Measurements from ENCODE around the gene RPIA.
"Not testable (repeated sequence)": the region's sequence is repeated elsewhere in the genome, so short reads cannot be mapped to it uniquely, and the experiment has no call there.

RPIA gene

DNA sequence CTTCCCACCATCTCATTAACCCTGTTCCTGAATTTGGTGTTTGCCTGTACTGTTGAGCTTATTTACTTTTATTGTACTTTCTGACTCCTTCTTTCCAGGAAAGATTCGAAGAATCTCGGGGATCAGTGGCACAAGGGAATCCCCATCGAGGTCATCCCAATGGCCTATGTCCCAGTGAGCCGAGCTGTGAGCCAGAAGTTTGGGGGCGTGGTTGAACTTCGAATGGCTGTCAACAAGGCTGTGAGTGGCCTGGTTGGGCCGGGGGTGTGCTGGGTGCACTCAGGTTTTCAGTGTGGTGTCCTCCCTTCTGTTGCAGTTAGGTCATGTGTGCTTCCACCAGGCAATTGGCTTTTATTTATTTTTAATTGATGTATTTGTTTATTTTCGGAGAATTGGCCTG lies 45.0 kb downstream of the RPIA start:
- no peak for DNase-seq

DNA sequence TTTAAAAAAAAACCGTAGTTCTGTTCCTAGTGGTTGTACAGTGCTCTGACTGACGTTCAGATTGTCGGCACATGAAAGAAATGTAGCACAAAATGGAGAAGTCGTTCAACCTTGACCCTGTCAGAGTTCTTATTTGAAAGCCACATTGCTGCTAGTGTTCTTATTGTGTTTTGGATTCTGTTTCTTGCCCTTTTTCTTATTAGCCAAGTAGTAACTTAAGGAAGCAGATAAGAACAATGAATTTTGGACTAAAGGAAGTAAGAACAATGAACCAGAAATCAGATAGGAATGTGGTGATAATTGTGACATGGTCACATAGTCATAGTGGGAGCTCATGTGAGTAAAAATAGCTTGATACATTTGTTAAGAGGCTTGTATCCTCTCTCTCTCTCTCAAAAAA lies 45.9 kb downstream of the RPIA start:
- DNase-seq, result no peak

DNA sequence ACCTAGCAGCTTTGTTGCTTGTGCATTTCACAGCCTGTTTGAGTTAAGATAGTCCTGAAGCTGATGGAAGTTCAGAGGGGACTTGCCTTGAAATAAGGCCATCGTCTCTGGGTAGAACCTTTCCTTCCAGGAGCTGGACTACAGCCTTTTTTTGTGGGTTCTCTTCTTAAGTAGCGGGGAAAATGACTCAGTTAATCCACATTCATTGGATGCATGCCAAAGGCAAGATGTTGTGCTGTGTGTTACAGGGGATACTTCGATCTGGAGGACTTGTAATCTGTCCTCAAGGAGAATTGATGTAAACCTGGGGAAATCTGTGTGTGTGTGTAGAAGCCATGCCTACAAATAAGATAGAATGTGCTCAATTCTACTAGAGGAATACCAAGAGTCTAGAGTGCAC lies 46.8 kb downstream of the RPIA start:
- no peak for DNase-seq

DNA sequence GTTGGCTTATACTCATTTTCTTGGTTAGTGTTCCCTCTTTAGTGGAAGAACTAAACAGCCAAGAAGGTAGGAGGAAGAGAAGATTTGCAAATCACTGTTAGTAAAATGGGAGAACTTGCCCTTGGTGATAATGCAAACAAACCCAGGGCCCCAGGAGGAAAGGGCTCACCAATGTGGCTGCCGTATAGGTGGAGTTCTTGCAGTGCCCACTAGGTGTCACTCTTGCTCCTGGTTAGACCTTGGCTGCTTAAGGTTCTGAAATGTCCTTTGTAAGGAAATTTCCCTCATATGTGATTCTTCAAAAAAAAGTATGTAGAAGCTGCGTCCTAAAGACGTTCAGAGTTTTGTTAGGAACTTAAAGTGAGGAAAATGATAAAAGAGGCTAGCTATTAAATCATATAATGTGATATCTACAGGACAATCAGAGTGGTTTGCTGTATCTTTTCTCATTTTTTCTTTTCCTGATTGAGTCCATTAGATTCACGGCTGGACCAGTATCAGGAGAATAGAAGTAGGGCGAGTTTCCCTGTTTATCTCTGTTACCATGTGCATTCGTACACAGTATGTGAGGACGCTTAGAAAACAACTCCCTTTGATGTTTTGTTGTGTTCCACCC lies 48.6 kb downstream of the RPIA start:
- no peak for DNase-seq

DNA sequence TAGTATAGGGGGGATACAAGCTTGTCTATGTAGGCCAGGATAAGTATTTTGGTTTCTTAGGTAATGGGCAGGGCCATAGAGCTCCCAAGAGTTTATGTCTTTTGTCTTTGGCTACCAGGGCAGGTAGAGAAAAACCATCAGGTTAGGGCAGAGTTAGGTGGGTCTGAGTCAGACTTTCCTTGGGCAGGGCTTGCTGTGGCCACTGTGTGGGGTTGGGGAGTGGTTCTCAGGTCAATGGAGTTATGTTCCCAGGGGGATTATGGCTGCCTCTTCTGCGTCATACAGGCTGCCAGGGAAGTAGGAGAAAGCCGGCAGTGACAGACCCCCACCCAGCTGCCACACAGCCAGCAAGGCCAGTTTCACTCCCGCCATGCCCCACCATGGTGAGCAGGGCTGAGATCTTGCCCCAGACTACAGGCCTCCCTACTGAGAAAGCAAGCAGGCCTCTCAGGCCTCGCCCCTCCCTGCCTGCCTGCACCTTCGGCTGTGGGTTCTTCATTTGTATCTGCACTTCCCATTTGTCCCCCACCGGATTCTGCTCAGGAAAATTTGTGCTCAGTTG lies 55.5 kb downstream of the RPIA start:
- DNase-seq, result no peak

DNA sequence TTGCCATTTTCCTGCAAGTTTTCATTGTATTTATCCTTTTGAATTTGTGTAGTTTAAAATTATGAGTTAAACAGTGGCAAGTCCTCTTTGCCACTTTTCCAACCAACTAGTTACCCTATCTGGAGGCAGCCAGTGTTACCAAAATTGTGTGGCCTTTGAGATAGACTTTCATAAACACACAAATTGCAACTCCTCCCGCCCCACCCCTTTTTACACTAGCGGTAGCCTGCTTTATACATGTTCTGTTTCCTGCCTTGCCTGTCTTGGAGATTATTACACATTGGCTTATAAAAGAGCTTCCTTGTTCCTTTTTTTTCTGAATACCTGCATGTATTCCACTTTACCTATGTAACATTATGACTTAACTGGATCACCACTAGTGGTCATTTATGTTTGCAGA lies 56.5 kb downstream of the RPIA start:
- DNase-seq, result no peak

DNA sequence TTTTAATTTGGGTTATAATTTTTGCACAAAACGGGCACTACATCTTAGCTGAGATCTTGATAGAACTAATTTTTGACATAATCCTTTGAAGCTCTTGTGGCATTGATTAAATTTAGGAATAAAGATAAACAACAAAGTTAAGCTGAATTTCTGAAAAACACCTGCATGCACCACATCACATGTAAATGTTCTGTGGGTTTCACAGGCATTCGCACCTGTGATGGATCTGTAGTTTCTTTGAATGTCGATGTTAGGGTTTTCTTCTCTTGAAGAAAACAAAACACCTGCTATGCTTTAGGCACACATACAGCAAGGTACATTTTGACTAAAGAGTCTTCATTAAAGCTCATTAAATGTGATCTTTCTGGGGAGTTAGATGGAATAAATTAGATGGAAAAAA lies 60.3 kb downstream of the RPIA start:
- DNase-seq, result no peak

DNA sequence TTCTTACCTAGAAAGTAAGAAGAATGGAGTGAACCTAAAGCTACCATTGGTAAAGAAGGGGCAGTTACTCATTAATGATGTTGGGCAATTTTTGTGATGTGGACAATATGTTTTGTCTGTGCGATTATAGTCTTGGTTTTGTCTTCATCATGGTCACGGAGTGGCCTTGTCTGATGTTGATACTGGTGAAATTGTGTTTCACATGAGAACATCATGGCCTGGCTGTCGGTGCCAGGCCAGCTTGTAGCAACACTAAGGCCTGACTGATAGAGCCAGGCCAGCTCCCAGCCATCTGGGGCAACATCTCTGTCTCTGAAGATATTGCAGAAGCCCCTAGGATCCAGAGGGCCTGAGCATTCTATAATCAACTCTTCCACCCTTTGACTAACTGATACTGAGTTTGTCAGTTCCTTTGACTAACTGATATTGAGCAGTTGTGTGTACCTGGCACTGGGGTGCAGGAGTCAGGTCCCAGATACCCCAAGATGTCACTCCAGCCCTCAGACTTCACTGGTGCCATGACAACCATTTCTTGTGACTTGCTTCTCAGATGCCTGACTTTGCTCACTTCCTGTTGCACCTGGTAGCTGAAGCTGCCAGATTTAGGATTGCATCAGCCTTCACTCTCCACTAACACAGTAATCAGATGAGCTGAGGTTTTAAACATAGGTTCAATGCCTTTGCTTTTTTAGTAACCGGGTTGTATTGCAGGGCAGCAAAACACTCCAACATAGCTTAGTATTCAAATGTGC lies 62.5 kb downstream of the RPIA start:
- DNase-seq, result no peak

DNA sequence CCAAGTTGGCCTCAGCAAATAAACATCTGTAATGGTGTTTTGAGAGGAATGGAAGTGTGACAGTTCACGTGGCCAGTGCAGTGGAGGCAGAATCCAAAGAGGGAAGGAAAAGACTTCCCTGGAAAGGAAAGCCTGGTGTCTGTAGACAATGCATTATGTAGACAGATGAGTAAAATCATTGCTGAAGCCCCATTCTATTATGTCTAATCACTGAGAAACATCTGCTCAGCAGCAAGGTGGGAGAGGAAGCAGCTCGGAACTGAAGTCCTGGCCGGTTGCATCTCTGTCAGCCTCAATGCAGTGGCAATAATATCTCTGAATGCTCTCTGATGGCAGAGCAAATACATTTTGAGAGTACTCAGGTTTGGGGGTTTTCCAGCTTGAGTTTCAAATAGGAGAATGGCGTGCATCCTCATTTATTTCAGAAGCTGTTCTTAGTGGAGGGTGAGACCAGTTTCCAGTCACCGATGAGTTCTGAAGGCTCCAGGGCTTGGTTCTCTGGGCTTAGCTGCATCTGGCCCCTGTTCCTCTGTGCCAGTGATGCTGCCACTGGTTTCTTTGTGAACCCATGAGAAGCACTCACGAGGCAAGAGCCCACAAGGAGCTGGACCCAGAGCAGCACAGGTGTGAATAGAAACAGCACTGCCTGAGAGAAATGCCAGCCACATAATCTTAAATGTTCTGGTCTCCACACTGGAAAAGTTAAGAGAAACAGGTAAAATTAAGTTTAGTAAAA lies 63.3 kb downstream of the RPIA start:
- no peak for DNase-seq

DNA sequence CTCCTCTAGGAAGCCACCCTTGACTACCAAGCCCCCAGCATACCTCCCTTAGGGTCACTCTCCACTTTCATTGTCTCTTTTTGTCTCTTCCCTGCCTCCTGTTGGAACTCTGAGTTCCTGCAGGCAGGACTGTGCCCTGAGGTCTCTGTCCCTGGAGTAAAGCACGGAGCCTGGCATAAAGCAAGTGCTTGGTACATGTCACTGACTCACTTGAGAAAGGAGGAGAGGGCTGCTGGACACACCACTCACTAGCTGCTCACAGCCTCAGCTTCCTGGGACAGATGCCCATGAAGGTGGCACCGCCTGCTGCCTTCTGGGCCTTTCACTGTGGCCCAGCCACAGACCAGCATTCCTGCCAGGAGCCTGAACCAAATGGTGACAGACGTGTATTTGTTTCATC lies 64.4 kb downstream of the RPIA start:
- DNase-seq, result no peak

DNA sequence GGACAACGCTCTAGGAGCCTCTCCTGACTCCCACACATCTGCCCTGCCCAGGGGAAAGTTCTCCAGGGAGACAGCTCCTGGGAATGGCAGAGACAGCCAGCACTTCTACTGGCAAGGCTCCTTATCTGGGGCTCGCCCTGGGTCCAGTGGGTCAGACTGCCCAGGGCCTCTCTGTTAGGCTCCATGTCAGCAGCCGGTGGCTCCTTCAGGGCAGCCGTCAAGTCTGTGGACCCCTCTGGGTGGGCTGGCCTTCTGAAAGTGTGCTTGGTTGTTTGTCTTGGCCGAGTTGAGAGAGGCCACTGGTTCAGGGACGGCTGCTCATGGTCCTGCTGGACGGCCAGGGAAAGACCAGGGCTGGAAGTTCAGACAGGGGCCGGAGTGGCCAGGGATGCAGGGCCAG lies 65.6 kb downstream of the RPIA start:
- DNase-seq, result no peak

DNA sequence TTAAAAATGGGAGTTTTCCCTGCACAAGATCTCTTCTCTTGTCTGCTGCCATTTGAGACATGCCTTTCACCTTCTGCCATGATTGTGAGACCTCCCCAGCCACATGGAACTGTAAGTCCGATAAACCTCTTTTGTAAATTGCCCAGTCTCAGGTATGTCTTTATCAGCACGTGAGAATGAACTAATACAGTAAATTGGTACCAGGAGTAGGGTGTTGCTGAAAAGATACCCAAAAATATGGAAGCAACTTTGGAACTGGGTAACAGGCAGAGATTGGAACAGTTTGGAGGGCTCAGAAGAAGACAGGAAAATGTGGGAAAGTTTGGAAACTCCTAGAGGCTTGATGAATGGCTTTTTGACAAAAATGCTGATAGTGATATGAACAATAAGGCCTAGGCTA lies 67.2 kb downstream of the RPIA start:
- not testable (repeated sequence) for DNase-seq

DNA sequence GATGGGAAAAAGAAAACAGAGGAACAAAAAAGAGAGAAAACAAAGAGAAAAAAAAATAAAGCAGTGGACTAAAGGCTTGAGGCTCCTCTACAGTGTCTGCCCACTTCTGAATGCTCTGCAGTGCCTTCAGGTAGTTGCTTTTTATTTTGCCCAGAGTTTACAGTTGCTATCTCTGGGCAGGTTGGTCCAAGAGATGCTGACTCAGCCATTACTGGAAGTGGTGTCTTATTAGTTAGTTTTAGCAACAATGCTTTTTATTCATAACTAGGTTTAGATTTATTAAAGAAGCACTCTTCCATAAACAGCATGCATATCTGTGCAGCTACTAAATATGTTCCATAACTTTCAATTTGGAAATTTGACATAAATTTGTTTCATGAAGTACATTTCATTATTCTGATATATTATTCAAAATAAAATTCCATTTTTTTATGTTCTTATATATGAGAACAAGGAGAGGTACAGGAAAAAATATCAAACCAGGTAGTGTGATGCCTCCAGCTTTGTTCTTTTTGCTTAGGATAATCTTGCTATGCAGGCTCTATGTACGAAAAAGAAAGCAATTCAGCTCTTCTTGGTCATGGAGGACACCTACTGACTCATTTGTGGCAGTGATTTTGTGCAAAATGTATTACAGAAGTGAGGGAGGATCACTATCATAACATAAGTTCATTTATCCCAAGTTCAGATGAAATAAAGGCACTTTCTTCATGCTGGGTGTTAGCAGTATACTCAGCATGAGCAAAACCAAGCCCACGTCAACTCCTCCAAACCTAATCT lies 69.5 kb downstream of the RPIA start:
- DNase-seq, result no peak

DNA sequence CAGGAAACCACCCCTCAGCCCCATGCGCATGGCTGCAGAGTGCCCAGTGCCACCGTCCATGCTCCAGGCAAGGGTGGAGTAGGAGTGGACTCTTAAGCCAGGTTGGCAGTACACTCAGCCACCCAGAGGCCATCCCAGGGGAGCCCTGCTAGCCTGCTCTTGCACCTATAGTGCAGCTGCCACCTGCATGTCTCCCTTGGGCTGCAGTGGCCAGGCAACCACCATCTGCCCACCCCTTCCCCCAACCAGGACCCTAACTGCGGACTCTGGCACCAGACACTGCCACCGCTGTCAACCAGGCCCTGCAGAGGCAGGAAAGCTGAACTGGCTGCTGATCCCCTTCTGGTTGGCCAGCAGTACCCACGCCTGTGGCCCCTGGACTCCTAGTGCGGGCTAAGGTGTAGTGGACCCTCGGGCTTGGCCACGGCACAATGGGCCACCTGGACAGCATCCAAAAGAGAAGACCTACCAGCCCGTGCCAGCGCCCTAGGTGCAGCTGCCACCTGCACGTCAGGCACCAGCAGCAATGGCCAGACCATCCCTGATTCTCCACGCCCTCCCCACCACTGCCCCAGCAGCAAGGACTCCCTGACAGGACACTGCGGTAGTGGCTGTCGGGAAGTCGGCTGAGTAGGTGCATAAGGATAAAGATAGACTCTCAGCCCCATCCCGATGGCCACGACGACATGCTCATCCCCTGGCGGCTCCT lies 72.8 kb downstream of the RPIA start:
- no peak for DNase-seq

DNA sequence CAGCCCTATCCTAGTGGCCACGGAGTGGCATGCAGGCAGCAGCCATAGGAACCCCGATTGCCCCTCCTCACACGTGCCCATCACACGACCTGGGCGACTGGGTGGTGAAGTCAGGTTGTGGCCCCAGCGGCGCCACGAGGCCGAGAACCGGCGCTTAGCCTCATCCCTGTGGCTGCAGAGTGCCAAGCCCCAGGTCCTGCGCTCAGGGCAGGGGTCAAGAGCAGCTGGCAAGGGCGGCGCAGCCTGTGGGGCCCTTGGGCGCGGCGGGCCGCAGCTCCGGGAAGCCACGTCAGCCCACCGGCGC lies 73.3 kb downstream of the RPIA start:
- DNase-seq, result no peak

DNA sequence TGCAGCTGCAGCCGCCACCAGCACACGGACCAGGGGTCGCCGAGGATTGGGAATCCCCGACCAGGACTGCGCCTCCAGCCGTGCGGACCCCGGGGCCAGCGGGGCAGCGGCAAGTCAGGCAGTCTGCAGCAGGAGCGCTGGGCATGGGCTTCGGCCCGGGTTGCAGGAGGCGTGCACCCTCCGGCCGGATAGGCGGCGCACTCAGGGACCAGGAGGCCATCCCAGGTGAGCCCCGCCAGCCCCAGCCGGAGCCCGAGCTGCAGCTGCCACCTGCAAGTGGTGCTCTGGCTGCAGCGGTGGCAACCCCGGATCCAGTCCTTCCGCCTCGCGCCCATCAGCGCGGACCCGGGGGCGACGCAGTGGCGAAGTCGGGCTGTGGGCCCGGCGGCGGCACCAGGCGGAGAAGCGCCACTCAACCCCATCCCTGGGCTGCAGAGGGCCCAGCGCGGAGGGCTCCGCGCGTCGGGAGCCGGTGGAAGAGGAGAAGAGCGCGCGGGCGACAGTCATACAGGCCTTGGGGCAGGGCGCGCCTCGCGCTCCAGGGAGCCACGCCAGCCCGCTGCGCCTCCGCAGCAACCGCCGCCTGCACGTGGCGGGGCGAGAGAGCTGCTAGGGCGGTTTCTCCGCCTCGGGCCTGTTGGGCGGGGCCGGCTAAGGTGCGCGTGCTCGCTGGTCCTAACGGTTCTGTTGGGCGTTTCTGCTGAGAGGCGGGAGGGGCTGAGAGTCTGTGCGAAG lies 73.8 kb downstream of the RPIA start:
- DNase-seq, result no peak

DNA sequence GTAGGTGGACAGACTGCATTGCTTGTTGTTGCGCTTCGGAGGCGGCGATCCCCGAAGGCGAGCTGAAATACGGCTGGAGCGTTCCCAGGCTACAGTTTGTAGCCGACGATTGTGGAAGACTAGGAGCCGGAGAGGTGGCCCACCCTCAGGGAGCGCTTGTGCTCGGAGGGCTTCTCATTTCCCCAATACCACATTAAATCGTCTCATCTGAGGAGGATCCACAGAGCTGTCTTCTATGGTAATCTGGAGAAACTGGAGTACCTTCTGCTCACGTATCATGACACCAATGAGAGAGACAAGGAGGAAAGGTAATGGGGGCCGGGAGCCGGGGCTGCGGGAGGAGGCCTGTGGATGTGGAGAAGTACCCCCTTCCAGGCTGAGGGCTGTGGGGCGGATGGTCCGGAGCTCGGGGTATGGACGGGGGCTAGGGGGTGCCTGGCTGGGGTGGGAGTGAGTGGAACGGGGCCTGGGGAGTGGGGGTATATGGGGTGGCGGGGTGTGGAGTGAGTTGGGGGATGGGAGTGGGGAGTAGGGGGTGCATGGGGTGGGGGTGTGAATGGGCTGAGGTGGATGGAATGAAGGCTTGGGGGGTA lies 74.5 kb downstream of the RPIA start:
- not testable (repeated sequence) for DNase-seq

DNA sequence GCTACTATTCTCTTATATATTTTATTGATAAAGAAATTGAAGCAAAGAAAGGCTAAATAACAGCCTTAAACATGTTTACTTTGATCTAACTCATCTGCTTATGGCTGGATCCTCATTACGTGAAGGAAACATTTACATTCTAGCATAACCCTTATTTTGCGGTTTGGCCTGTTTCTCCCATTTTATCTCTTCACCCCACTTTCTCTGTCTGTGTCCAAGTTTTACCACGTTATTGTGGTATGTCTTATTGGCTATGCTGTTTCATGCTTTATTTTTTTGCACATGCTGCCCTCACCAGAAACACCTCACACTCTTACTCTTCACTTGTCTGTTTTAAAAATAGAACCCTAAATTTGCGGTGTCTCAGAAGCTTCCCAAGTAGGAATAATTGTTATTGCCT lies 78.5 kb downstream of the RPIA start:
- DNase-seq, result no peak

DNA sequence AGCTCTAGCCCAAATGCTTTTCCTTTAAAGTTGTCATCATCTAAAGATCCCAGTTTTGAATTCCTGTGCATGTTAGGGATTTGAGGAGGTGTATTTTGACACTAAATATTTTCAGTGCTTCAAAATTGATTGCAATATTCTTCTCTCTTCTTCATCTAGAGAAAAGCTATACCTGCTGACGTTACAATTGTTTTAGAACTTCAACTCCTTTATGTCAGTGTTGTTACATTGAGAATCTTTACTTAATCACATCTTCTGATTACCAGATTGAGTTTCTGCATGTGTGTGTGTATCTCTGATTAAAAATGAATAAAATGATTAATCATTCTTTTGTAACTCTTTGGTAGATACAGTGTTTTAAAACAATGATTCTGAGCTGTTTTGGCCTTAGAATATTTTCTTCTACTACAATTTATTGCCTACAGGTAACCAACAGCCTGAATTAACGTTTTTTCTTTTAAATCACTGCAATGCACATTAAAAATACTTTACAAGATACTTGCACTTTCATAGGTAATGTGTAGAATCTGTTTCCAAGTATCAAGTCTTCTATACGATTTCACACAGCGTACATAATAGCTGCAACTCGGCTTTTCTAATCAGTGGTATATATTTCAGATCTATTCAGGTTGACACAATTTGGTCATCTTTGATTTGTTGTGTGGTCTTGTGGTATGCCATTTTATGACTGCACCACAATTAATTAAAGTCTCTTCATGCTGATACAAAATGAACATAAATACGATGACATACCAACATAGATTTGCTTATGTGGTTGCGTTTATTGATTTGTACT lies 82.0 kb downstream of the RPIA start:
- DNase-seq, result not testable (repeated sequence)

DNA sequence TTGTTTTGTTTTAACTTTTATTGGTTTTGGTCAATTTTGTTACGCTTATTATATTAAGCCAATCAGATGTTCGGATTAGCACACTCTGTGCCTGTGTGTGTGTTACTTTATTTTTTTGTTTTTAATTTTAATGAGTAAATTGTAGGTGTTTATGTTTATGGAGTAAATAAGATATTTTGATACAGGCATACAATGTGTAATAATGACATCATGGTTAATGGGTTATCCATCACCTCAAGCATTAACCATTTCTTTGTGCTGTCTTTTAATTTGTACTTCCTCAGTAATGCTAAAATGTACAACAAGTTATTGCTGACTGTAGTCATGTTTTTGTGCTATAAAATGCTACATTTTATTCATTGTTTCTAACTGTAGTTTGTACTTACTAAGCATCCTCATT lies 97.7 kb downstream of the RPIA start:
- DNase-seq, result not testable (repeated sequence)

DNA sequence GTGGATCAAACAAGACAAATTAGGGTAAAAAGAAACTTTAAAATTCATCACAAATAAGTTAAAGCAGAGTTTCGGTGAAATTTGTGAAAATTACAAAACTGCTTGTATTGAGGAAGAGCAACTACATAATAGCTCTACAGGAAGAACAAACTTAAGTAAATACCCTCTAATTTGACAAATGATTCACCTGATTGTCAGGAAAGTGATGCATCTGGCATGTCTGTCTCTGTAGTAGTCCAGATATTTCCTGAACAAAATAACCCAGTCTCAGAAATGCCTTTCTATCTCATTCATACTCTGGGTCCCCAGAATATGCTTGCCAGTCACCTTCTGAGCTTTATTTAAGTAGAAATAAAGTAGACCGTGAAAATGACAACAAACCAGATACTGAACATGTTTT lies 104.5 kb downstream of the RPIA start:
- DNase-seq, result not testable (repeated sequence)

Measured in NCI-H1048 (cell line).